Prostate gland (tissue), 2 donors: ENCODE measurements around the gene MED29.

Source experiments
- CTCF ChIP-seq, 4 experiments: fragments of 200-600 bp in 2 of 4; fragments of 450-650 bp in 2 of 4; sonication (generic) in 2 of 4; IDR thresholded peaks; 1 replicate in 3 of 4; 2 replicates in 1 of 4; pipeline ENCODE4 v1.5.1; 2016 to 2019; ENCODE audit warnings: antibody characterized with exemption in 4 of 4, mild to moderate bottlenecking in 2 of 4, moderate library complexity in 2 of 4
- POLR2A ChIP-seq: fragments of 450-650 bp; IDR thresholded peaks from one replicate; pipeline ENCODE4 v1.6.1; 2016; ENCODE audit warnings: antibody characterized with exemption, mild to moderate bottlenecking

- no peak for TF ChIP-seq CTCF (IDR thresholded peaks at IDR 0.05)
- no peak for TF ChIP-seq POLR2A
Measured at GRCh38 chr19:39351537-39352064, 39.6 kb upstream of the MED29 start.
